ENCODE data around the gene NPHS2.

The NPHS2 gene

GRCh38 chr1:179583771-179584320 is 8.1 kb upstream of the NPHS2 start:
- Histone ChIP-seq H3K9me3 (replicated peaks; ENCODE audit: insufficient read depth, low read length) (no peaks in the 10 kb centered on the region), H3K4me3 (ENCODE audit: low read length) (no peak overlapping the region), H3K27me3 (replicated peaks; ENCODE audit: insufficient read depth, low read length) (no peaks in the 10 kb centered on the region), H2AFZ (ENCODE audit: low read length) (no peak overlapping the region), H3K4me2 (ENCODE audit: low read depth, low read length) (no peak overlapping the region), H3K27ac (ENCODE audit: low read length) (no peak overlapping the region), H3K4me1 (ENCODE audit: low read length) (no peaks in the 10 kb centered on the region), H3K9me2 (replicated peaks; ENCODE audit: insufficient read depth, low read length) (no peaks in the 10 kb centered on the region), H4K20me1 (ENCODE audit: insufficient read depth, low read length) (no peaks in the 10 kb centered on the region), H3F3A (ENCODE audit: insufficient read depth, low read length) (no peaks in the 10 kb centered on the region), H3K79me2 (ENCODE audit: low read length) (no peaks in the 10 kb centered on the region), H3K9ac (ENCODE audit: low read length) (no peak overlapping the region), H3K36me3 (replicated peaks; ENCODE audit: insufficient read depth, low read length) (no peaks in the 10 kb centered on the region)
- DNase-seq: no peak
- TF ChIP-seq CTCF (IDR thresholded peaks at IDR 0.05; ENCODE audit: low read length) (no peak), EZH2phosphoT487 (IDR thresholded peaks at IDR 0.05; ENCODE audit: low read length) (no peak), EZH2 (optimal IDR thresholded peaks at IDR 0.05; ENCODE audit: low read depth, low read length) (no peak)

- no peak overlapping the region for H3K27ac ChIP-seq (ENCODE audit: low read length)
Measured at GRCh38 chr1:179576509-179576908, 761 bp upstream of the NPHS2 start.

GRCh38 chr1:179558078-179558477 is 17.7 kb downstream of the NPHS2 start:
- Histone ChIP-seq H3K4me1 (ENCODE audit: low read length) (no peaks in the 10 kb centered on the region), H3K9me2 (replicated peaks; ENCODE audit: insufficient read depth, low read length) (no peaks in the 10 kb centered on the region)

More at GRCh38 chr1:179576509-179576908, 761 bp upstream of the NPHS2 start:
- H3K9me2 ChIP-seq (replicated peaks; ENCODE audit: insufficient read depth, low read length): no peaks in the 10 kb centered on the region
- H3K4me3 ChIP-seq (ENCODE audit: low read length): peak overlapping the region; percentile 13
- H4K20me1 ChIP-seq (ENCODE audit: insufficient read depth, low read length): no peaks in the 10 kb centered on the region
- no peaks in the 10 kb centered on the region for H3K79me2 ChIP-seq (ENCODE audit: low read length)
- H3K36me3 ChIP-seq (replicated peaks; ENCODE audit: insufficient read depth, low read length): no peaks in the 10 kb centered on the region
- peak overlapping the region; percentile 50 for H3K4me2 ChIP-seq (ENCODE audit: low read depth, low read length)
- H3F3A ChIP-seq (ENCODE audit: insufficient read depth, low read length): no peaks in the 10 kb centered on the region
- H3K4me1 ChIP-seq (ENCODE audit: low read length): 0 out of 2 replicates have a peak, but pooled peaks cover 4% of the 10 kb centered on the region
- no peak overlapping the region for H3K9ac ChIP-seq (ENCODE audit: low read length)
- H3K27me3 ChIP-seq (replicated peaks; ENCODE audit: insufficient read depth, low read length): no peaks in the 10 kb centered on the region
- H2AFZ ChIP-seq (ENCODE audit: low read length): peak overlapping the region; percentile 31
- TF ChIP-seq CTCF (IDR thresholded peaks at IDR 0.05; ENCODE audit: low read length) (no peak), EZH2phosphoT487 (IDR thresholded peaks at IDR 0.05; ENCODE audit: low read length) (no peak), EZH2 (optimal IDR thresholded peaks at IDR 0.05; ENCODE audit: low read depth, low read length) (no peak)
- no peak for DNase-seq
- H3K9me3 ChIP-seq (replicated peaks; ENCODE audit: insufficient read depth, low read length): no peaks in the 10 kb centered on the region

More at GRCh38 chr1:179558078-179558477, 17.7 kb downstream of the NPHS2 start:
- Histone ChIP-seq H3K4me2 (ENCODE audit: low read depth, low read length) (no peak overlapping the region), H3K4me3 (ENCODE audit: low read length) (no peak overlapping the region), H2AFZ (ENCODE audit: low read length) (no peak overlapping the region), H3K9me3 (replicated peaks; ENCODE audit: insufficient read depth, low read length) (no peaks in the 10 kb centered on the region), H3K27ac (ENCODE audit: low read length) (no peak overlapping the region), H3K36me3 (replicated peaks; ENCODE audit: insufficient read depth, low read length) (no peaks in the 10 kb centered on the region), H3K79me2 (ENCODE audit: low read length) (no peaks in the 10 kb centered on the region), H3K27me3 (replicated peaks; ENCODE audit: insufficient read depth, low read length) (no peaks in the 10 kb centered on the region), H3F3A (ENCODE audit: insufficient read depth, low read length) (no peaks in the 10 kb centered on the region), H3K9ac (ENCODE audit: low read length) (no peak overlapping the region), H4K20me1 (ENCODE audit: insufficient read depth, low read length) (no peaks in the 10 kb centered on the region)
- no peak for DNase-seq
- no peak for TF ChIP-seq EZH2 (optimal IDR thresholded peaks at IDR 0.05; ENCODE audit: low read depth, low read length)
- TF ChIP-seq EZH2phosphoT487 (IDR thresholded peaks at IDR 0.05; ENCODE audit: low read length): no peak
- no peak for TF ChIP-seq CTCF (IDR thresholded peaks at IDR 0.05; ENCODE audit: low read length)
